ENCODE measurements around the gene TET2. TPM values are rescaled to one million over a fixed set of nuclear protein-coding genes. Genes with fewer than 3 reads are reported as not detected.
A peak's percentile ranks its signal among the peaks of the same experiment; 100 is the strongest.

Gene TET2
- total RNA-seq, 3 donors from 2014 or later, result 29.0 to 36.3 (median 31.0) TPM

DNA sequence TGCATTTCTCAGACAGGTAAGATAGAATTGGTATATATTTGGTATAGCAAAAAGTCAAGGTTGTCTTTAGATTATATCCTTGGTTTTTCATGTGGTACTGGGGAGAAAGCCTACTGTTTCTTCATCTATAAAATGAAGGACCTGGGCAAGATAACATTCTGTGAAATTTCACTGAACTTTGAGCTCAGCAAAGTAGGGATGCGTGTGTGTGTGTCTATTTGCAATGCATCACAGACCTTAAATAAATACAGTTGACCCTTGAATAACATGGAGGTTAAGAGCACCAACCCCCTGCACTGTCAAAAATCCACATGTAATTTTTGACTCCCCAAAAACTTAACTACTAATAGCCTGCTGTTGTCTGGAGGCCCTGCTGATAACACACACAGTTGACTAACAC is 25.2 kb downstream of the TET2 start:
- intact Hi-C loops (cut with DNase I, micrococcal nuclease), result no loop called here
- Histone ChIP-seq H3K9me3 (no peaks in the 10 kb centered on the region), H3K4me3 (no peak overlapping the region), H3K36me3 (ENCODE audit: low read depth) (no peaks in the 10 kb centered on the region), H3K4me1 (ENCODE audit: low read depth) (no peaks in the 10 kb centered on the region)
- ATAC-seq (no peak), DNase-seq (no peak)
- TF ChIP-seq, protein P1, sequence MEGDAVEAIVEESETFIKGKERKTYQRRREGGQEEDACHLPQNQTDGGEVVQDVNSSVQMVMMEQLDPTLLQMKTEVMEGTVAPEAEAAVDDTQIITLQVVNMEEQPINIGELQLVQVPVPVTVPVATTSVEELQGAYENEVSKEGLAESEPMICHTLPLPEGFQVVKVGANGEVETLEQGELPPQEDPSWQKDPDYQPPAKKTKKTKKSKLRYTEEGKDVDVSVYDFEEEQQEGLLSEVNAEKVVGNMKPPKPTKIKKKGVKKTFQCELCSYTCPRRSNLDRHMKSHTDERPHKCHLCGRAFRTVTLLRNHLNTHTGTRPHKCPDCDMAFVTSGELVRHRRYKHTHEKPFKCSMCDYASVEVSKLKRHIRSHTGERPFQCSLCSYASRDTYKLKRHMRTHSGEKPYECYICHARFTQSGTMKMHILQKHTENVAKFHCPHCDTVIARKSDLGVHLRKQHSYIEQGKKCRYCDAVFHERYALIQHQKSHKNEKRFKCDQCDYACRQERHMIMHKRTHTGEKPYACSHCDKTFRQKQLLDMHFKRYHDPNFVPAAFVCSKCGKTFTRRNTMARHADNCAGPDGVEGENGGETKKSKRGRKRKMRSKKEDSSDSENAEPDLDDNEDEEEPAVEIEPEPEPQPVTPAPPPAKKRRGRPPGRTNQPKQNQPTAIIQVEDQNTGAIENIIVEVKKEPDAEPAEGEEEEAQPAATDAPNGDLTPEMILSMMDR (IDR thresholded peaks at IDR 0.05), result no peak

GRCh38 chr4:105174098-105174497 is 27.4 kb downstream of the TET2 start:
- DNase-seq (no peak), ATAC-seq (no peak)
- Histone ChIP-seq H3K4me3 (no peak overlapping the region), H3K36me3 (ENCODE audit: low read depth) (no peaks in the 10 kb centered on the region), H3K4me1 (ENCODE audit: low read depth) (no peaks in the 10 kb centered on the region), H3K9me3 (no peaks in the 10 kb centered on the region)
- TF ChIP-seq, protein P1 (IDR thresholded peaks at IDR 0.05), result no peak
- intact Hi-C loops (cut with DNase I, micrococcal nuclease), result no loop called here

GRCh38 chr4:105179539-105180401 is 33.1 kb downstream of the TET2 start:
- ATAC-seq, result peak; percentile 89
- DNase-seq, result no peak

DNA sequence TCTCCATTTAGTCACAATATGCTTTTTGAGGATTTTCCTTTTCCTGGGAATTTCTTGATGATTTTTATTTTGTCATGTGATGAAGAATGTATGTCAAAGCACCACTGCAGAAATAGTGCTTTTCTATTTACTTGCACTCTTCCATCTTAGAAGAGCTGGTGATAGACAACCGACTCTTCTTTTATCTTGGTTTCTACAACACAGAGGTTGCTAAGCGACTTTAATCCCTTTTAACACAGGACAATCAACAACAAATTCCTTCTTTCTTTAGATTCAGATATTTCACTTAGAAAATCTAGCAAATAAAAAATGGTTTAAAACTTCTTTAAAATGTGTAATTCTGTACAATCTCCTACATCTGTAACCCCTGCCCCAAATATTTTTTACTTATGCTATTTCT is 34.6 kb downstream of the TET2 start:
- ATAC-seq, result no peak
- H3K9me3 ChIP-seq, result no peaks in the 10 kb centered on the region
- intact Hi-C loops (cut with DNase I, micrococcal nuclease), result no loop called here
- H3K36me3 ChIP-seq (ENCODE audit: low read depth), result no peaks in the 10 kb centered on the region
- DNase-seq, result no peak
- H3K4me3 ChIP-seq, result no peak overlapping the region
- H3K4me1 ChIP-seq (ENCODE audit: low read depth), result peaks cover 12% of the 10 kb centered on the region
- TF ChIP-seq, protein P1 (IDR thresholded peaks at IDR 0.05), result no peak

More at GRCh38 chr4:105179539-105180401, 33.1 kb downstream of the TET2 start:
- Histone ChIP-seq H3K4me3 (no peak overlapping the region), H3K4me1 (ENCODE audit: low read depth) (peaks cover 12% of the 10 kb centered on the region), H3K9me3 (no peaks in the 10 kb centered on the region), H3K36me3 (ENCODE audit: low read depth) (no peaks in the 10 kb centered on the region)
- intact Hi-C loops (cut with DNase I, micrococcal nuclease), result no loop called here
- TF ChIP-seq, protein P1 (IDR thresholded peaks at IDR 0.05), result no peak

- Histone ChIP-seq H3K4me3 (no peak overlapping the region), H3K36me3 (ENCODE audit: low read depth) (no peaks in the 10 kb centered on the region), H3K9me3 (no peaks in the 10 kb centered on the region), H3K4me1 (ENCODE audit: low read depth) (peaks cover 12% of the 10 kb centered on the region)
- intact Hi-C loops (cut with DNase I, micrococcal nuclease), result no loop called here
- ATAC-seq, result no peak
- TF ChIP-seq, protein P1 (IDR thresholded peaks at IDR 0.05), result no peak
- no peak for DNase-seq
Observed at GRCh38 chr4:105182211-105182610, 35.5 kb downstream of the TET2 start.
